WERI-Rb-1 (cell line): ENCODE data around the gene SORCS2.

Source experiments
- DNase-seq: peaks from one replicate; pipeline ENCODE4 v3.0.0-alpha.2; 2020
- H3K27ac ChIP-seq: fragments of 250-450 bp; sonication (Bioruptor Pico); 2 replicates; pipeline ENCODE4 v1.5.1; 2020; ENCODE audit warnings: mild to moderate bottlenecking, moderate library complexity
- H3K27me3 ChIP-seq: fragments of 250-450 bp; sonication (Bioruptor Pico); 2 replicates; pipeline ENCODE4 v1.5.1; 2021; ENCODE audit warnings: mild to moderate bottlenecking, low read depth, moderate library complexity; ENCODE audit not compliant: insufficient read depth, severe bottlenecking
- H3K36me3 ChIP-seq: fragments of 250-450 bp; sonication (Bioruptor Pico); 2 replicates; pipeline ENCODE4 v1.5.1; 2020; ENCODE audit warnings: mild to moderate bottlenecking, moderate library complexity
- H3K4me3 ChIP-seq: 2 replicates; pipeline ENCODE4 v1.5.1; 2011; ENCODE audit warnings: low read depth, mild to moderate bottlenecking, control low read depth, low read length
- H3K9me3 ChIP-seq: fragments of 250-450 bp; sonication (Bioruptor Pico); 2 replicates; pipeline ENCODE4 v1.5.1; 2021; ENCODE audit warnings: mild to moderate bottlenecking, moderate library complexity; ENCODE audit not compliant: severe bottlenecking
- TF ChIP-seq, protein P1 (sequence below): IDR thresholded peaks from 2 replicates; pipeline ENCODE4 v1.5.1; 2011; ENCODE audit warnings: low read depth, mild to moderate bottlenecking, control low read depth, inconsistent platforms, low read length

The SORCS2 gene

GRCh38 chr4:7247946-7248345 lies 55.6 kb downstream of the SORCS2 start:
- DNase-seq = no peak
- Histone ChIP-seq H3K36me3 (peaks cover 29% of the 10 kb centered on the region), H3K27me3 (no peaks in the 10 kb centered on the region), H3K27ac (no peak overlapping the region), H3K4me3 (no peak overlapping the region), H3K9me3 (peaks cover 7% of the 10 kb centered on the region)
- TF ChIP-seq, protein P1, sequence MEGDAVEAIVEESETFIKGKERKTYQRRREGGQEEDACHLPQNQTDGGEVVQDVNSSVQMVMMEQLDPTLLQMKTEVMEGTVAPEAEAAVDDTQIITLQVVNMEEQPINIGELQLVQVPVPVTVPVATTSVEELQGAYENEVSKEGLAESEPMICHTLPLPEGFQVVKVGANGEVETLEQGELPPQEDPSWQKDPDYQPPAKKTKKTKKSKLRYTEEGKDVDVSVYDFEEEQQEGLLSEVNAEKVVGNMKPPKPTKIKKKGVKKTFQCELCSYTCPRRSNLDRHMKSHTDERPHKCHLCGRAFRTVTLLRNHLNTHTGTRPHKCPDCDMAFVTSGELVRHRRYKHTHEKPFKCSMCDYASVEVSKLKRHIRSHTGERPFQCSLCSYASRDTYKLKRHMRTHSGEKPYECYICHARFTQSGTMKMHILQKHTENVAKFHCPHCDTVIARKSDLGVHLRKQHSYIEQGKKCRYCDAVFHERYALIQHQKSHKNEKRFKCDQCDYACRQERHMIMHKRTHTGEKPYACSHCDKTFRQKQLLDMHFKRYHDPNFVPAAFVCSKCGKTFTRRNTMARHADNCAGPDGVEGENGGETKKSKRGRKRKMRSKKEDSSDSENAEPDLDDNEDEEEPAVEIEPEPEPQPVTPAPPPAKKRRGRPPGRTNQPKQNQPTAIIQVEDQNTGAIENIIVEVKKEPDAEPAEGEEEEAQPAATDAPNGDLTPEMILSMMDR = no peak

DNA sequence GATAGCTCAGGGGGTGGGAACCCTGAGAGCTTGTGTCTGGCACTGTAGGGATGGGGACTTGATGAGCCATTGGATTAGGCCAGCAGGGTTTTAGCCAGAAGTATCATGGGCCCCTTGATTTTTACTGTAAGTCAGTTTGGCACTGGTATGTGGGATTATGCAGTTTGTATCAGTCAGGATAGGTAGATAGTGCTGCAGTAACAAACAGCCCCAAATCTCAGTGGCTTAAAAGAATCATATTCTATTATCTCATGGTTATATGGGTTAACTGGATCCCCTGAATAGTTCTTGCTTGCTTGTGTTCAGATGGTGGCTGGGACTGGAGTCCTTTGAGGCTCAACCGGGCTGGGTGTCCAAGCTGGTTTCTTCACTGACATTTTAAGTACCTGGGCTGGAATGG lies 56.5 kb downstream of the SORCS2 start:
- TF ChIP-seq, protein P1 = no peak
- DNase-seq = no peak
- Histone ChIP-seq H3K36me3 (peaks cover 29% of the 10 kb centered on the region), H3K27ac (no peak overlapping the region), H3K27me3 (no peaks in the 10 kb centered on the region), H3K4me3 (no peak overlapping the region), H3K9me3 (peaks cover 7% of the 10 kb centered on the region)

DNA sequence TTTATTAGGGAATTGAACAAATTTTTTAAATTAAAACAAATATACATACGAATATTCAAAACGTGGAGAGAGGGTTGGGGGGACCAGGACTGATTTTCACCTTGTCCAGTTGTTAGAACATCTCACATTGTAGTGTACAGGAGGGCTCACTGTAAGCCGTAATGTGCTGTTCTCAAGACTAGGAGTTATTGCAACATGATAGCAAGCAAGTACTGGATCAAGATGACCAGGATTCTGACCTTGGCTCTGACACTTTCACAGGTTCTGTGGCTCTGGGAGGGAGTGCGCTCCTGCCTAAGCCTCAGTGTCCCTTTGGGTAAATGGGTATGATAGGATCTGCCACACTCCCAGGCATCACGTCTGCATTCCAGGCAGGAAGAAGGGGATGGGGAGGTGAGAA lies 59.0 kb downstream of the SORCS2 start:
- no peaks in the 10 kb centered on the region for H3K27me3 ChIP-seq
- no peak overlapping the region for H3K4me3 ChIP-seq
- H3K9me3 ChIP-seq = peaks cover 7% of the 10 kb centered on the region
- DNase-seq = no peak
- TF ChIP-seq, protein P1 = no peak
- peaks cover 26% of the 10 kb centered on the region for H3K36me3 ChIP-seq
- H3K27ac ChIP-seq = no peak overlapping the region

DNA sequence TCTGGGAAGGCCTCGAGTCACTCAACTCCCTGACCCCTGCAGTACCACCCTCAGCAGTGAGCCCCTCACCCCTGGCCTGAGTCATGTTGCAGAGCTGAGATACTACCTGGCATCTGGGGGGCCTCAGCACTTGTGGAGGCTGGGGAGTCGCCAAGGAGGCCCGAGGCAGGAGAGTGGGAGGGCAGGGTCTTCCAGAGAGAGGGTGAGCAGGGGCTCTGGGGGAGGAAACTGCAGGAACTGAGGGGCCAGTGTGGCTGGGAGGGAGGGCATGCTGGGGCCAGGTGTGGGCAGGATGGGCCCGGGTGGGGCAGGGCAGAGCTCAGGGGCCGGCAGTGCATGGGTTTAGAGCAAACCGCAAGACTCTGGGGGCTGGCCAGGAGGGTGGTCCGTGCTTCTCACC lies 59.7 kb downstream of the SORCS2 start:
- H3K36me3 ChIP-seq = peaks cover 26% of the 10 kb centered on the region
- peak overlapping the region; percentile 57; the same call in 1 of the 2 replicates for H3K27ac ChIP-seq
- TF ChIP-seq, protein P1 = no peak
- DNase-seq = no peak
- H3K4me3 ChIP-seq = no peak overlapping the region
- H3K9me3 ChIP-seq = peaks cover 7% of the 10 kb centered on the region
- no peaks in the 10 kb centered on the region for H3K27me3 ChIP-seq

DNA sequence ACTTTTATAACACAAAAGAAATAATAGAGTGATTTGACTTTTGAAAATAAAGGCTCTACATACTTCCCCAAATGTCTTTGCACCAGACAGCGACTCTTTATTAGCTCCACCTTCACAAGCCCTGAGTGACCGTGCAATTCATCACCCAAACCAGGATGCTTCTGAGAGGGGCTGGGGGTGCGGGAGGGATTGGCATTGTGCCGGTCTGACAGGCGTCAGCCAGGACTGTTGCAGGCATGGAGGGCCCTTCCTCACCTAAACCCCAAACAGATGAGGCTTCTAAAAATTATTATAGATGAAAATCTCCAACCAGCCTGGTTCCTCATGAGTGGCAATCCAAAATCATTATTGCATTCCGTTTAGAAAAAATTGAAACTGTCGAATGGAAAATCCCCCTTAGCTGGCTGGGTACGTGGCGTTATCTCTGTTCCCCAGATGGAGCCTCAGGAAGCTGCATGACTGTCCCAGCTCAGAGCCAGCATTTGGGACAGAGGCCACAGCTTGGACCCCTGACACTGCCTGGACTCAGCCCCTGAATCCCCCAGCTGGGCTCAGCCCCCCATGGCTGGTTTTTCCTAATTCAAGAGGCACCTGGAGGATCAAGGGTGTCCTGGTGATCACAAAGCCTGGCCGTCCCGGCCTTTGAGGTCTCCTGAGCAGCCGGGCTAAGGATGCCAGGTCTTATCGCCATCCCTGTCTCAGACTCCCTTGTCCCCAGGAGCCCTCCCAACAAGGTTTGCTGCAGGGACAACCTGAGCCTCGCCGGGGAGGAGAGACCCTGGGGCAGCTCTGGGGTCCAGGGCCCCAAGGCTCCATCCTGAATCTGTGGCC lies 60.4 kb downstream of the SORCS2 start:
- Histone ChIP-seq H3K4me3 (no peak overlapping the region), H3K36me3 (peaks cover 30% of the 10 kb centered on the region), H3K27me3 (no peaks in the 10 kb centered on the region), H3K9me3 (peaks cover 7% of the 10 kb centered on the region), H3K27ac (peak overlapping the region; percentile 57)
- DNase-seq = no peak
- TF ChIP-seq, protein P1 = no peak

DNA sequence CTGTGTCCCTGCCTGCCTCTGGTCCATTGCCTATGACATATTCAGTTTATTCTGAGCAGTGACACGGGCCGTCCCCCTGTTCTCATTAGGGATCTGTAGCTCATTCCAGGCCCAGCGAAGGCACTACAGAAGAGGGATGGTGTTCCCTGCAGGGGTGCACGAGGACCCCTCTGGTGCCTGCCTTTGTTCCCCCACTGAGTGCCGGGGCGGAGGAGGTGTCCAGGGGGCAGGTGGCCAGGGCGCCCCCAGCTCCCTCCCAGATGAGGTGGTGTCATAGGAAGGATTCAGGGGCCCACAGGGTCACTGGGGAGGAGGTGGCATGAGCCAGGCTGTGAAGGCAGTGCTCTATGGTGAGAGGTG lies 61.0 kb downstream of the SORCS2 start:
- H3K27me3 ChIP-seq = no peaks in the 10 kb centered on the region
- H3K36me3 ChIP-seq = peaks cover 29% of the 10 kb centered on the region
- peaks cover 7% of the 10 kb centered on the region for H3K9me3 ChIP-seq
- TF ChIP-seq, protein P1 = no peak
- peak overlapping the region; percentile 57 for H3K27ac ChIP-seq
- DNase-seq = no peak
- no peak overlapping the region for H3K4me3 ChIP-seq
